ENCODE data around the gene OR4X2. TPM values are rescaled to one million over a fixed set of nuclear protein-coding genes. Genes with fewer than 3 reads are reported as not detected.
"Not testable (repeated sequence)": the region's sequence is repeated elsewhere in the genome, so short reads cannot be mapped to it uniquely, and the experiment has no call there.

Gene OR4X2, protein sequence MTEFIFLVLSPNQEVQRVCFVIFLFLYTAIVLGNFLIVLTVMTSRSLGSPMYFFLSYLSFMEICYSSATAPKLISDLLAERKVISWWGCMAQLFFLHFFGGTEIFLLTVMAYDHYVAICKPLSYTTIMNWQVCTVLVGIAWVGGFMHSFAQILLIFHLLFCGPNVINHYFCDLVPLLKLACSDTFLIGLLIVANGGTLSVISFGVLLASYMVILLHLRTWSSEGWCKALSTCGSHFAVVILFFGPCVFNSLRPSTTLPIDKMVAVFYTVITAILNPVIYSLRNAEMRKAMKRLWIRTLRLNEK
- not detected for total RNA-seq
- long read RNA-seq, donor 1: 0 reads
- long read RNA-seq, donor 2: 0 reads

DNA sequence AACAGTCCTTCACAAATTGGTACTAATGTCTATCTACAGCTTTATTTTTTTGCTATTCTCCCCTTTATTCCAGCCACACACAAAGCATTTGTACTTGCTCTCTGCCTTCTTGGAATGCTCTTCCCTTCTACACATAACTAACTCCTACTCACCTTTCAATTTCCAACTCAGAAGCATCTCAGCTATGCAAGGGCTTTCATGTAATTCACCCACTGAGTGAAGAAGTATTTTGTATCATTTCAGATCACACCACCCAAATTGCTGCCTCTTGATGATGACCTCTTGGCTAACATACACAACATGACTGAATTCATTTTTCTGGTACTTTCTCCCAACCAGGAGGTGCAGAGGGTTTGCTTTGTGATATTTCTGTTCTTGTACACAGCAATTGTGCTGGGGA is at the start of gene OR4X2:
Gene OR4X2 (plus strand): TSS at position 301 of the 400 bp plus-strand sequence. CDS start 0 bp downstream, at position 301.
- DNase-seq (ENCODE audit: low spot score): no peak
- intact Hi-C loops (cut with DNase I): no loop called here

DNA sequence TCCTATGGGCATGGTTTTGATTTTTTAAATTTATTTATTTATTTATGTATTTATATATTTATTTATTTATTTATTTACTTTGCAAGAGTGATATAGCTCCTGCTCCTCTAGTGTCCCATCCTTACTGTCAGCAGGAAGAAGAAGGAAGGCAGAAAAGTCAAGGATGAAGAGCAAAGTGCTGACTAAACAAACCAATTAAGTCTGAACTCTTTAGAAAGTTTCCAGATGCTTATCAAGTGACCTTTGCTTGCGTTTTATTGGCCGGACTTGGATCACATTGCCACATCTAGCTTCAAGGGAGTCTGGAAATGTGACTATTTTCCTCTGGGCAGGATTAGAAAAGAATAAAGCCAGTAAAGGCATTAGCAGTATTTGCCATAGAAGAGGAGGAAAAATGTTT is 37.0 kb upstream of the OR4X2 start:
- intact Hi-C loops (cut with DNase I): no loop called here
- no peak for DNase-seq (ENCODE audit: low spot score)

DNA sequence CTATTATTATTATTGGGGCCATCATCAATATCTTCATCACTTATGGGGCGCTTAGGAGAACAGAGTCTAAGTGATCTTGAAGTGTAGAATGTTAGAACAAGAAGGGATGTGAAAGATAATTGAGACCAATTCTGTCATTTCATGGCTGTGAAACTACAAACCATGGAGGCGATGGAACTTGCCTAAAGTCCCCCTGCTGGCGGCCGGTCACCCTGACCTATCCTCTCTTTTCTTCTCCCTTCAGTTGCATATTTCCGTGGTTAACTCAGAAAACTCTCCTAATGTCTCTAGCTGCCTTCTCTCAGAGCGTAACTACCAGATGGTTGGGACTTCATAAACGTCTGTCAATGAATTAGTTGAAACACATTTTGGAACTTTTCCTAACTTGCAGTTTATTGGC is 34.9 kb upstream of the OR4X2 start:
- no peak for DNase-seq (ENCODE audit: low spot score)
- intact Hi-C loops (cut with DNase I): no loop called here

GRCh38 chr11:48216510-48216909 is 28.4 kb upstream of the OR4X2 start, which contains the start of gene OR4B1:
TSS of gene OR4B1 (plus strand) at chr11:48216810. CDS start at chr11:48216810, 0 bp downstream.
- DNase-seq (ENCODE audit: low spot score): no peak
- intact Hi-C loops (cut with DNase I): no loop called here

DNA sequence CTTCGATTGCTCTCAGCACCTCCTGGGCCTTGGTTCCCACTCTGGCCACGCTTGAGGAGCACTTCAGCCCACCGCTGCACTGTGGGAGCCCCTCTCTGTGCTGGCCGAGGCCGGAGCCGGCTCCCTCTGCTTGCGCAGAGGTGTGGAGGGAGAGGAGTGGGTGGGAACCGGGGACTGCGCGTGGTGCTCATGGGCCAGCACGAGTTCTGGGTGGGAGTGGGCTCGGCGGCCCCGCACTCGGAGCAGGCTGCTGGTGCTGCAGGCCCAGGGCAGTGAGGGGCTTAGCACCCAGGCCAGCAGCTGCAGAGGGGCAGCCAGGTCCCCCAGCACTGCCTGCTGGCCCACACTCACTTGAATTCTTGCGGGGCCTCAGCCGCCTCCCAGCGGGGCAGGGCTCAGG is 16.1 kb upstream of the OR4X2 start:
- DNase-seq (ENCODE audit: low spot score): no peak
- intact Hi-C loops (cut with DNase I): no loop called here

DNA sequence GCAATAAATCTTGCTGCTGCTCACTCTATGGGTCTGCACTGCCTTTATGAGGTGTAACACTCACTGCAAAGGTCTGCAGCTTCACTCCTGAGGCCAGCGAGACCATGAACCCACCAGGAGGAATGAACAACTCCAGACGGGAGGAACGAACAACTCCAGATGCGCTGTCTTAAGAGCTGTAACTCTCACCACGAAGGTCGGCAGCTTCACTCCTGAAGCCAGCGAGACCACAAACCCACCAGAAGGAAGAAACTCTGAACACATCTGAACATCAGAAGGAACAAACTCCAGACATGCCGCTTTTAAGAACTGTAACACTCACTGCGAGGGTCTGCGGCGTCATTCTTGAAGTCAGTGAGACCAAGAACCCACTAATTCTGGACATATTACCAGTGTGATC is 14.8 kb upstream of the OR4X2 start:
- DNase-seq (ENCODE audit: low spot score); intact Hi-C loops (cut with DNase I): not testable (repeated sequence)

- intact Hi-C loops (cut with DNase I): no loop called here
- no peak for DNase-seq (ENCODE audit: low spot score)
Measured at GRCh38 chr11:48237727-48238126, 7.2 kb upstream of the OR4X2 start.

GRCh38 chr11:48242501-48242900 is 2.4 kb upstream of the OR4X2 start:
- no peak for DNase-seq (ENCODE audit: low spot score)
- intact Hi-C loops (cut with DNase I): no loop called here

GRCh38 chr11:48248902-48249301 is 4.0 kb downstream of the OR4X2 start:
- no peak for DNase-seq (ENCODE audit: low spot score)
- intact Hi-C loops (cut with DNase I): no loop called here

GRCh38 chr11:48261600-48261999 is 16.7 kb downstream of the OR4X2 start:
- DNase-seq (ENCODE audit: low spot score): no peak
- intact Hi-C loops (cut with DNase I): no loop called here

GRCh38 chr11:48263423-48263911 is 18.6 kb downstream of the OR4X2 start, which contains the start of gene OR4X1:
TSS of gene OR4X1 (plus strand) at chr11:48263861. CDS start at chr11:48263861, 0 bp downstream.
- intact Hi-C loops (cut with DNase I): no loop called here

GRCh38 chr11:48270621-48271020 is 25.7 kb downstream of the OR4X2 start:
- no peak for DNase-seq (ENCODE audit: low spot score)
- intact Hi-C loops (cut with DNase I): no loop called here

More at GRCh38 chr11:48263423-48263911, 18.6 kb downstream of the OR4X2 start, which contains the start of gene OR4X1:
- no peak for DNase-seq (ENCODE audit: low spot score)

- DNase-seq (ENCODE audit: low spot score): no peak
- intact Hi-C loops (cut with DNase I): no loop called here
Measured at GRCh38 chr11:48272606-48273005, 27.7 kb downstream of the OR4X2 start.

Other genes with a start within 250 kb of the OR4X2 start
- gene OR4B1, start 28.3 kb upstream of the OR4X2 start, total RNA-seq: not detected
- gene OR4X1, start 18.8 kb downstream of the OR4X2 start, total RNA-seq: not detected
- not detected for gene OR4S1, start 61.1 kb downstream of the OR4X2 start, total RNA-seq
- gene OR4C3, start 79.8 kb downstream of the OR4X2 start, total RNA-seq: not detected
- not detected for gene OR4C5, start 121.4 kb downstream of the OR4X2 start, total RNA-seq
- not detected for gene OR4A47, start 243.7 kb downstream of the OR4X2 start, total RNA-seq

Measured in posterior vena cava (tissue), 2 donors.